Measurements from ENCODE around the gene APLNR. TPM values are rescaled to one million over a fixed set of nuclear protein-coding genes. Genes with fewer than 3 reads are reported as not detected.

Gene APLNR
- total RNA-seq, 1 experiment from 2014 or later: not detected

GRCh38 chr11:57214494-57214893 lies 22.6 kb downstream of the APLNR start:
- ChIA-PET CTCF (no interaction called here), RAD21 (ENCODE audit: low non-redundant PET in 1 of 2, low total read pairs in 2 of 2, uncharacterized antibody in 2 of 2, unreplicated experiment in 2 of 2) (no interaction called here), POLR2A (no interaction called here)
- no peak overlapping the region for H3K4me3 ChIP-seq (replicated peaks in 1 of 2; ENCODE audit: low read depth in 1 of 2, low read length in 2 of 2)
- H3K9ac ChIP-seq (ENCODE audit: low read length): no peak overlapping the region
- H3K9me2 ChIP-seq (ENCODE audit: insufficient read depth): no peaks in the 10 kb centered on the region
- no peak overlapping the region for H3K27ac ChIP-seq (ENCODE audit: low read depth, low read length)
- no peaks in the 10 kb centered on the region for H3K36me3 ChIP-seq (ENCODE audit: control insufficient read depth in 1 of 2, insufficient read depth in 2 of 2, low read length in 2 of 2)
- no peaks in the 10 kb centered on the region for H4K20me1 ChIP-seq (ENCODE audit: insufficient read depth)
- no peak for ATAC-seq
- intact Hi-C loops (cut with micrococcal nuclease): no loop called here
- no TSS peak for BruUV-seq (replicated peaks)
- H2AFZ ChIP-seq (ENCODE audit: low read depth, low read length, poor library complexity, severe bottlenecking): no peak overlapping the region
- TF ChIP-seq CEBPB (IDR thresholded peaks at IDR 0.05; ENCODE audit: low read depth) (no peak), YY1 (IDR thresholded peaks at IDR 0.05; ENCODE audit: extremely low read depth, insufficient replicate concordance, low read depth, low read length) (no peak), JUND (IDR thresholded peaks at IDR 0.05) (no peak), ATF3 (IDR thresholded peaks at IDR 0.05) (no peak), ZNF274 (IDR thresholded peaks at IDR 0.05; ENCODE audit: low read depth, low read length) (no peak), EZH2phosphoT487 (IDR thresholded peaks at IDR 0.05; ENCODE audit: borderline replicate concordance) (no peak), FOSL1 (IDR thresholded peaks at IDR 0.05; ENCODE audit: low read depth) (no peak), RAD21 (IDR thresholded peaks at IDR 0.05; ENCODE audit: low read depth) (no peak), ELF1 (IDR thresholded peaks at IDR 0.05; ENCODE audit: borderline replicate concordance, low read depth) (no peak), EGR1 (IDR thresholded peaks at IDR 0.05; ENCODE audit: low read depth) (no peak), SP1 (IDR thresholded peaks at IDR 0.05; ENCODE audit: low read depth) (no peak), POLR2AphosphoS5 (IDR thresholded peaks at IDR 0.05; ENCODE audit: low read depth, low read length) (no peak), MAX (IDR thresholded peaks at IDR 0.05) (no peak)
- no peak overlapping the region for H3K4me2 ChIP-seq (ENCODE audit: low read length)
- no peaks in the 10 kb centered on the region for H3K79me2 ChIP-seq (ENCODE audit: insufficient read depth, low read length)
- no peaks in the 10 kb centered on the region for H3K4me1 ChIP-seq (ENCODE audit: control insufficient read depth in 1 of 2, insufficient read depth in 2 of 2, low read length in 2 of 2)
- no peak for DNase-seq (ENCODE audit: low read depth, low spot score)
- H3K9me3 ChIP-seq (ENCODE audit: control insufficient read depth in 1 of 2, insufficient read depth in 1 of 2, low read depth in 1 of 2, low read length in 2 of 2): no peaks in the 10 kb centered on the region
- H3K27me3 ChIP-seq (ENCODE audit: insufficient read depth, low read length): peaks cover 3% of the 10 kb centered on the region

- H3K4me2 ChIP-seq (ENCODE audit: low read length): no peak overlapping the region
- peaks cover 5% of the 10 kb centered on the region for H3K27me3 ChIP-seq (ENCODE audit: insufficient read depth, low read length)
- no peak overlapping the region for H3K27ac ChIP-seq (ENCODE audit: low read depth, low read length)
- RAD21 ChIA-PET (ENCODE audit: low non-redundant PET in 1 of 2, low total read pairs in 2 of 2, uncharacterized antibody in 2 of 2, unreplicated experiment in 2 of 2): no interaction called here
- H3K36me3 ChIP-seq (ENCODE audit: control insufficient read depth in 1 of 2, insufficient read depth in 2 of 2, low read length in 2 of 2): no peaks in the 10 kb centered on the region
- no TSS peak for BruUV-seq (replicated peaks)
- H3K9me3 ChIP-seq (ENCODE audit: control insufficient read depth in 1 of 2, insufficient read depth in 1 of 2, low read depth in 1 of 2, low read length in 2 of 2): no peaks in the 10 kb centered on the region
- intact Hi-C loops (cut with micrococcal nuclease): no loop called here
- H3K9me2 ChIP-seq (ENCODE audit: insufficient read depth): no peaks in the 10 kb centered on the region
- ATAC-seq (no peak), DNase-seq (ENCODE audit: low read depth, low spot score) (no peak)
- CTCF ChIA-PET: no interaction called here
- H3K4me3 ChIP-seq (replicated peaks in 1 of 2; ENCODE audit: low read depth in 1 of 2, low read length in 2 of 2): no peak overlapping the region
- no peaks in the 10 kb centered on the region for H3K4me1 ChIP-seq (ENCODE audit: control insufficient read depth in 1 of 2, insufficient read depth in 2 of 2, low read length in 2 of 2)
- no peaks in the 10 kb centered on the region for H4K20me1 ChIP-seq (ENCODE audit: insufficient read depth)
- no peaks in the 10 kb centered on the region for H3K79me2 ChIP-seq (ENCODE audit: insufficient read depth, low read length)
- no peak overlapping the region for H3K9ac ChIP-seq (ENCODE audit: low read length)
- POLR2A ChIA-PET: no interaction called here
- no peak overlapping the region for H2AFZ ChIP-seq (ENCODE audit: low read depth, low read length, poor library complexity, severe bottlenecking)
- TF ChIP-seq ELF1 (IDR thresholded peaks at IDR 0.05; ENCODE audit: borderline replicate concordance, low read depth) (no peak), ATF3 (IDR thresholded peaks at IDR 0.05) (no peak), CBX3 (IDR thresholded peaks at IDR 0.05; ENCODE audit: low read depth) (no peak), ZFX (IDR thresholded peaks at IDR 0.05) (no peak), SIN3A (IDR thresholded peaks at IDR 0.05; ENCODE audit: low read depth) (no peak), POLR2AphosphoS5 (IDR thresholded peaks at IDR 0.05; ENCODE audit: low read depth, low read length) (no peak), TCF7L2 (IDR thresholded peaks at IDR 0.05; ENCODE audit: borderline replicate concordance, extremely low read depth, insufficient read depth, insufficient read length) (no peak), EGR1 (IDR thresholded peaks at IDR 0.05; ENCODE audit: low read depth) (no peak), FOSL1 (IDR thresholded peaks at IDR 0.05; ENCODE audit: low read depth) (no peak), YY1 (IDR thresholded peaks at IDR 0.05; ENCODE audit: extremely low read depth, insufficient replicate concordance, low read depth, low read length) (no peak), SRF (IDR thresholded peaks at IDR 0.05; ENCODE audit: low read depth) (no peak), POLR2A (IDR thresholded peaks at IDR 0.05; ENCODE audit: borderline replicate concordance, extremely low read depth, insufficient read depth, insufficient read length) (no peak), EZH2phosphoT487 (IDR thresholded peaks at IDR 0.05; ENCODE audit: borderline replicate concordance) (no peak), CEBPB (IDR thresholded peaks at IDR 0.05; ENCODE audit: low read depth) (no peak), RAD21 (IDR thresholded peaks at IDR 0.05; ENCODE audit: low read depth) (no peak), EZH2 (IDR thresholded peaks at IDR 0.05) (no peak), ZBTB33 (IDR thresholded peaks at IDR 0.05; ENCODE audit: extremely low read depth, insufficient replicate concordance, low read length) (no peak), SP1 (IDR thresholded peaks at IDR 0.05; ENCODE audit: low read depth) (no peak)
Measured at GRCh38 chr11:57214098-57214417, 23.0 kb downstream of the APLNR start.

All from HCT116 (cell line).